ENCODE data around the gene SCN9A. TPM values are rescaled to one million over a fixed set of nuclear protein-coding genes. Genes with fewer than 3 reads are reported as not detected.

The SCN9A gene
- total and polyA plus RNA-seq, 2 of the 4 experiments (the other 2 are of a cell fraction): 40.1 to 135 TPM

GRCh38 chr2:166284359-166284758 lies 91.4 kb downstream of the SCN9A start:
- Histone ChIP-seq H2AFZ (replicated peaks; ENCODE audit: low read length, poor library complexity) (no peak overlapping the region), H3K27ac (ENCODE audit: insufficient read depth, low read length) (no peak overlapping the region), H3K9me1 (ENCODE audit: insufficient read depth, low read length) (peaks cover 3% of the 10 kb centered on the region; the same call in 1 of the 2 replicates), H2BK15ac (ENCODE audit: low read depth, low read length) (no peak overlapping the region), H2AK5ac (ENCODE audit: low read depth, low read length) (no peak overlapping the region), H3K79me1 (ENCODE audit: low read depth in 1 of 2, low read length in 2 of 2) (peaks cover 0 to 3% of the 10 kb centered on the region in 2 experiments; a peak in 1 of 4 replicates), H2BK5ac (ENCODE audit: low read depth, low read length, poor library complexity, severe bottlenecking) (no peak overlapping the region), H4K5ac (ENCODE audit: low read depth, low read length) (no peak overlapping the region), H2BK20ac (ENCODE audit: low read depth, low read length) (no peak overlapping the region), H4K91ac (ENCODE audit: insufficient read depth, low read depth, low read length) (no peak overlapping the region), H3K4me2 (ENCODE audit: low read depth, low read length) (no peak overlapping the region), H4K8ac (ENCODE audit: low read depth in 2 of 2, low read length in 2 of 2) (no peak overlapping the region), H3K9me3 (ENCODE audit: control insufficient read depth, insufficient read depth, low read length) (no peaks in the 10 kb centered on the region), H3K23ac (ENCODE audit: low read depth, low read length) (no peak overlapping the region), H2BK120ac (ENCODE audit: low read depth, low read length) (no peak overlapping the region), H3K36me3 (ENCODE audit: control insufficient read depth, insufficient read depth, low read length) (peaks cover 8% of the 10 kb centered on the region), H3K4me1 (ENCODE audit: control insufficient read depth, insufficient read depth, low read length) (no peaks in the 10 kb centered on the region), H3K4me3 (ENCODE audit: insufficient read depth, low read depth, low read length) (no peak overlapping the region), H3K14ac (replicated peaks; ENCODE audit: low read depth, low read length) (no peak overlapping the region), H3K56ac (ENCODE audit: extremely low read depth, insufficient read depth, low read length) (no peak overlapping the region), H3K9ac (ENCODE audit: low read depth, low read length) (no peak overlapping the region), H2AK9ac (replicated peaks; ENCODE audit: low read depth, low read length, poor library complexity) (no peak overlapping the region), H3K27me3 (ENCODE audit: control insufficient read depth, insufficient read depth, low read length) (no peaks in the 10 kb centered on the region), H3K18ac (ENCODE audit: low read depth, low read length) (no peak overlapping the region), H4K20me1 (ENCODE audit: insufficient read depth, low read length) (no peaks in the 10 kb centered on the region), H3K4ac (ENCODE audit: low read depth, low read length) (no peak overlapping the region)
- dilution Hi-C loops (cut with HindIII; ENCODE audit: low sequenced_read_pairs, unreplicated experiment): no loop called here
- in situ Hi-C loops (cut with MboI; ENCODE audit: low sequenced_read_pairs): no loop called here
- 88% methylated on average over 4 of the region's 9 CpGs; no CpG with 5 or more reads in 1 of the 2 experiments for WGBS, 2 experiments (ENCODE audit: extremely low coverage in 2 of 2, insufficient read length in 1 of 2)
- ChIA-PET CTCF (no interaction called here), POLR2A (ENCODE audit: unreplicated experiment) (no interaction called here)
- ATAC-seq (ENCODE audit: low read depth) (no peak), DNase-seq (no peak)
- no peak for TF ChIP-seq SMC3 (IDR thresholded peaks at IDR 0.05; ENCODE audit: low read depth, low read length)
- TF ChIP-seq CEBPB (IDR thresholded peaks at IDR 0.05; ENCODE audit: low read depth, low read length): no peak
- TF ChIP-seq, protein P1, sequence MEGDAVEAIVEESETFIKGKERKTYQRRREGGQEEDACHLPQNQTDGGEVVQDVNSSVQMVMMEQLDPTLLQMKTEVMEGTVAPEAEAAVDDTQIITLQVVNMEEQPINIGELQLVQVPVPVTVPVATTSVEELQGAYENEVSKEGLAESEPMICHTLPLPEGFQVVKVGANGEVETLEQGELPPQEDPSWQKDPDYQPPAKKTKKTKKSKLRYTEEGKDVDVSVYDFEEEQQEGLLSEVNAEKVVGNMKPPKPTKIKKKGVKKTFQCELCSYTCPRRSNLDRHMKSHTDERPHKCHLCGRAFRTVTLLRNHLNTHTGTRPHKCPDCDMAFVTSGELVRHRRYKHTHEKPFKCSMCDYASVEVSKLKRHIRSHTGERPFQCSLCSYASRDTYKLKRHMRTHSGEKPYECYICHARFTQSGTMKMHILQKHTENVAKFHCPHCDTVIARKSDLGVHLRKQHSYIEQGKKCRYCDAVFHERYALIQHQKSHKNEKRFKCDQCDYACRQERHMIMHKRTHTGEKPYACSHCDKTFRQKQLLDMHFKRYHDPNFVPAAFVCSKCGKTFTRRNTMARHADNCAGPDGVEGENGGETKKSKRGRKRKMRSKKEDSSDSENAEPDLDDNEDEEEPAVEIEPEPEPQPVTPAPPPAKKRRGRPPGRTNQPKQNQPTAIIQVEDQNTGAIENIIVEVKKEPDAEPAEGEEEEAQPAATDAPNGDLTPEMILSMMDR (conservative IDR thresholded peaks at IDR 0.05; ENCODE audit: low read depth, low read length): no peak
- no peak for TF ChIP-seq RAD21 (IDR thresholded peaks at IDR 0.05; ENCODE audit: low read length)
- no peak for TF ChIP-seq FOS (IDR thresholded peaks at IDR 0.05; ENCODE audit: low read depth, low read length)
- no peak for TF ChIP-seq NFE2L2 (IDR thresholded peaks at IDR 0.05; ENCODE audit: low read depth, low read length)
- no peak for TF ChIP-seq MAZ (IDR thresholded peaks at IDR 0.05; ENCODE audit: borderline replicate concordance, low read depth, low read length)
- TF ChIP-seq, protein P2, sequence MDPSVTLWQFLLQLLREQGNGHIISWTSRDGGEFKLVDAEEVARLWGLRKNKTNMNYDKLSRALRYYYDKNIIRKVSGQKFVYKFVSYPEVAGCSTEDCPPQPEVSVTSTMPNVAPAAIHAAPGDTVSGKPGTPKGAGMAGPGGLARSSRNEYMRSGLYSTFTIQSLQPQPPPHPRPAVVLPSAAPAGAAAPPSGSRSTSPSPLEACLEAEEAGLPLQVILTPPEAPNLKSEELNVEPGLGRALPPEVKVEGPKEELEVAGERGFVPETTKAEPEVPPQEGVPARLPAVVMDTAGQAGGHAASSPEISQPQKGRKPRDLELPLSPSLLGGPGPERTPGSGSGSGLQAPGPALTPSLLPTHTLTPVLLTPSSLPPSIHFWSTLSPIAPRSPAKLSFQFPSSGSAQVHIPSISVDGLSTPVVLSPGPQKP (IDR thresholded peaks at IDR 0.05; ENCODE audit: borderline replicate concordance, low read depth, low read length): no peak
- no peak for TF ChIP-seq CHD1 (IDR thresholded peaks at IDR 0.05; ENCODE audit: low read depth, low read length)
- TF ChIP-seq MXI1 (IDR thresholded peaks at IDR 0.05; ENCODE audit: borderline replicate concordance, low read depth, low read length): no peak
- no peak for TF ChIP-seq BHLHE40 (IDR thresholded peaks at IDR 0.05; ENCODE audit: low read depth, low read length)
- no peak for TF ChIP-seq POLR2A (IDR thresholded peaks at IDR 0.05; ENCODE audit: low read depth, low read length)
- TF ChIP-seq RFX5 (IDR thresholded peaks at IDR 0.05; ENCODE audit: low read depth, low read length): no peak
- TF ChIP-seq, protein P3, sequence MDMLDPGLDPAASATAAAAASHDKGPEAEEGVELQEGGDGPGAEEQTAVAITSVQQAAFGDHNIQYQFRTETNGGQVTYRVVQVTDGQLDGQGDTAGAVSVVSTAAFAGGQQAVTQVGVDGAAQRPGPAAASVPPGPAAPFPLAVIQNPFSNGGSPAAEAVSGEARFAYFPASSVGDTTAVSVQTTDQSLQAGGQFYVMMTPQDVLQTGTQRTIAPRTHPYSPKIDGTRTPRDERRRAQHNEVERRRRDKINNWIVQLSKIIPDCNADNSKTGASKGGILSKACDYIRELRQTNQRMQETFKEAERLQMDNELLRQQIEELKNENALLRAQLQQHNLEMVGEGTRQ (IDR thresholded peaks at IDR 0.05; ENCODE audit: low read depth, low read length): no peak
- no peak for TF ChIP-seq RCOR1 (IDR thresholded peaks at IDR 0.05; ENCODE audit: insufficient replicate concordance, low read length)
- no peak for TF ChIP-seq MAFK (IDR thresholded peaks at IDR 0.05; ENCODE audit: low read depth, low read length)
- intact Hi-C loops (cut with micrococcal nuclease): no loop called here
- no TSS peak for BruUV-seq (replicated peaks)
